Right hindlimb (tissue), 1 donor: Measurements from ENCODE around the gene PXMP2.
"Not testable (repeated sequence)": the region's sequence is repeated elsewhere in the genome, so short reads cannot be mapped to it uniquely, and the experiment has no call there.

ENCODE experiments used
- DNase-seq: peaks from one replicate; pipeline ENCODE4 v3.0.0-alpha.2; 2018

PXMP2 gene

DNA sequence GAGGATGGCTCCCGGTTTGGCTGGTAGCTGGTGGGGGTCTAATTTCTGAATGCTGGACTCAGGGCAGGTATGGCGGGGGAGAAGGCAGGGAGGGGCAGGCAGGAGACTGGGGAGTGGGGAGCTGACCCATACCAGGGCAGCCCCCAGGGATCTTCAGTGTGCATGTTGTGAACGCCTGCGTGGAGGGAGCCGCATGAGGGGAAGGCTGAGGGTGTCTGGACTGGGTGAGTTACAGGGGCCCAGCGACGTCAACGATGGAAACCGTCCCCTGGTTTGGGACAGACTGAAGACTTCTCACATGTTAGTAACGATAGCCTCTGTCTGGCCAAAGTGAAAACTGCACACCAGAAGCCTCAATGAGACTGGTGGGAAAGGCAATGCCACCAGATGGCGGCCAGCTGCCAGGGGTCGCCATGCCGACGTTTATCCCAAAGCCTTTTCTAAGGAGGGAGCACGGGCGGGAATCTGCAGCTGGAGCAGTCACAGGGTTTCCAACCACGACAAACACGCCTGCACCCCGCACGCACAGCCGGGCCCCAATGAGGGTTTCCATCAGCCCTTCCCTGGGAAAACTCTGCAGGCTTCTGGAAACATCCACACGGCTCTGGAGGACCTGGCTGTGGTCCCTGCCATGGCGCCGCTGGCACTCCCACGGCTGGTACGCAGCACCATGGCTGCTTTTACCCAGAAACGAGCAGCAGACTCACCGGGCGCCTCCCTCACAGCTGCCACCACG lies 37.3 kb downstream of the PXMP2 start:
- DNase-seq = peak; percentile 62

DNA sequence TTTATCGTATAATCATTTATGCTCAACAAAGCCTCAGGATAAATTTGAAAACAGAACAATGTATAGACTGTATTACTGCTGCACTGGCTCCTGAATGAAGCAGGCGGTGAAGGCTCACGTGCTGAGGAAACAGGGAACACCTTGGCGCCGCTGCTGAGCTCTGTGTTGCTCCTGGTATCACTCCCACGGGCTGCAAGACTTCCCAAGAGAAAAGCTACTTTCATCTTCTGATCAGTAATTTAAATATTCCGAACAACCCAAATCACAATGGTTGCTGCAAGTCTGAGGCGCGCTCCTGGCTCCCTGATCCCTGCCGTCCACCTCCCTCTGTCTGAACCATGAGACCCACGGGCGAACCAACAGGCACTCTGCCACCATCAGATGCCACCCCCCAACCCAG lies 39.0 kb downstream of the PXMP2 start:
- DNase-seq = no peak

DNA sequence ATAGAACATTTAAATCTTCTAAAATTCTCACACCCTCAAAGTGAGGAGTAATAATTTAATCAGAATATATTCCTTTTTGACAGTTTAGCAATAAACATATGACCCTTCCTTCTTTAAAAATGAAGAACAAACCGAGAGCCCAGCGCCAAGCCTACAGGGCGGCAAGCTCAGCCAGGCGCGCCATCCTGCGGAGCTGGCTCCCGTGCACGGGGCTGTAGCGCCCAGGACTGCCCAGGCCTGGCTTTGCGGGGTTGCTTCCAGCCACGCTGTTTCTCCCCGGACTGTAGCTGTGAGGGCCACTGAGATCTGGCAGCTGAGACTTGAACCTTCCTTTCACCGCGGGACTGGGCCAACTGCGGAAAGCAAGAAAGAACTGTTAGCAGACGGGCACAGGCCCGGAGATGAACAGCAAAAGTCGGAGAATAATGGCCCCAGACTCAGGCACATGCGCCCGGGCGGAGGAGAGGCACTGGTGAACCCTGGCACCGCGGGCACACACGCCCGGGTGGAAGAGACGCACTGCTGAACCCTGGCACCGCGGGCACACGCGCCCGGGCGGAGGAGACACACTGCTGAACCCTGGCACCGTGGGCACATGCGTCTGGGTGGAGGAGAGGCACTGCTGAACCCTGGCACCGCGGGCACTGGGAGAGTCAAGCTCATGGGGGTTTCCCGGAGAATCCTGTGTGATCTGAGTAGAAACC lies 39.9 kb downstream of the PXMP2 start:
- DNase-seq = no peak

DNA sequence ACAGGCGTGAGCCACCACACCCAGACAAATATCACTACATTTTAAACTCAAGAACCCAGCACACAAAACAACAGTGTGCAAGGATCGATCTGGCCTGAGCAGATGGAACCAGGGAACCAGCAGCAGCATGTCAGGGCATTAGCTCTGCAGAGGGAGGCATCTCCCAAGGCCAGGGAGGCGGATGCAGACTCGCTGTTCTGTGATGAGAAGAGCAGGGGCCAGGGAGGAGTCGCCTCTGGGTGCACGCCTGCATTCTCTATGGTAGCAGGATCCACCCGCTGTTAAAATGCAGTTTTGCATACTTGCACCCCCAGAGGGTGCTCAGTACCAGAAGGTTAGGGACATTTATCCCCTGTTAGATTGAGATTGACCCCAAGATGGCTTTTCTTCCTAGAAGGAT lies 41.1 kb downstream of the PXMP2 start:
- no peak for DNase-seq

DNA sequence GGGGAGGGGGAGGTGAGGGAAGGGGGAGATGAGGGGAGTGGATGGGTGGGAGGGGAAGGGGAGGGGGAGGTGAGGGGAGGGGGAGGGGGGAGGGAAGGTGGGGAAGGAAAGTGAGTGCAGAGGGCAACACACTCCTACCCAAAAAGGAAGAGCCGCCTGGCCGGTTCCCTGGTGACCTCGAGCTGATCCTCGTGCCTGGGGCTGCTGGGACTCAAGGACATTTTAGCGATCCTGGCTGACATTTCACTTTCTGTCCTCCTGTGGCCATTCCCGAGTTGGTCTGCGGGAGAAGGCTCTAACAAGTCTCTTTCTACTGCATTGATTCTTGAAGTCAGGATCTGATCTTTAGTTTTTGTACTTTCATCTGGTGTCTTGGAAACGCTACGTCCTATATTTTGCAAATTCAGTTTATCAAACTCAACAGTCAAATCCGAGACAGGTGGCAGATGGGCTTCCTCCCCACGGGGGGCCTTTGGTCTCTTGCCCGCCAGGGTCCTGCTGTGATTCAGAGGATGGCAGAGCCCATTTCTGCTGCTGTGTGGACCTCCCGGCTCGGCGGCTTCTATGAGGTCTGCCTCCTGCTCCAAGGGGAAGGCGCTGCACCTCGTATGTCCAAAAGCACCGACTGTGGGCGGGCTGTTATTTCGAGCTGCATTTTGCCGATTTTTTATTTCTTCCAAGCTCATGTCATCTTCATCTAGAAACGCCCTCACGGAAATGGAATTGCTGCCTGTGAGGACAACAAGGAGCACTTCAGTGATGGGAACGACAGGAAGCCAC lies 42.3 kb downstream of the PXMP2 start:
- DNase-seq = no peak

DNA sequence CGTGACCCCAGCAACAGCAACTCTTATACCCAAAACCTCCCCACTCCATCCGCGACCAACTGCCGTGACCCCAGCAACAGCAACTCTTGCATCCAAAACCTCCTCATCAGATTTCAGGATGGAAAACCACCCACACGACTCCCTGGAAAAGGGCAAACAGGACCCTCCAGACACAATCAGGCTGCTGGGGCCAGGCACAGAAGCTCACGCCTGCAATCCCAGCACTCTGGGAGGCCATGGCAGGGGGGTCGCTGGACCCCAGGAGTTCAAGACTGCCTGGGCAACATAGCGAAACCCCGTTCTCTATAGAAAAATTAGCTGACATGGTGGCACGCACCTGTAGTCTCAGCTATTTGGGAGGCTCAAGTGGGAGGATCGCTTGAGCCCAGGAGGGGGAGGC lies 43.0 kb downstream of the PXMP2 start:
- DNase-seq = no peak

DNA sequence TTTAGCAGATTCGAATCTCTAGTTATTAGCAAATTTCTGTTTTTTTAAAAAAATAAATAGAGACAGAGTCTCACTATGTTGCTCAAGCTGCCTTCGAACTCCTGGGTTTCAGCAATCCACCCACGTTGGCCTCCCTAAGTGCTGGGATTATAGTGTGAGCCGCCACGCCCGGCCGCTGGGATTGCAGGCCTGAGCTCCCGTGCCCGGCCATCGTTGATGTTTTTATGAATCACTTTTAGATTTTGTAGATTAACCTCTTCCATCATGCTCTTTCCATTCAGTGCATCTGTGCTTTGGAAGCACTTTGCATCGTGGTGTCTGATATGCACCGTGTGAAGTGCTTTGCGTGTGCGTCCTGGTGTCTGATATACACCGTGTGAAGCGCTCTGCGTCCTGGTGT lies 44.2 kb downstream of the PXMP2 start:
- DNase-seq = no peak

DNA sequence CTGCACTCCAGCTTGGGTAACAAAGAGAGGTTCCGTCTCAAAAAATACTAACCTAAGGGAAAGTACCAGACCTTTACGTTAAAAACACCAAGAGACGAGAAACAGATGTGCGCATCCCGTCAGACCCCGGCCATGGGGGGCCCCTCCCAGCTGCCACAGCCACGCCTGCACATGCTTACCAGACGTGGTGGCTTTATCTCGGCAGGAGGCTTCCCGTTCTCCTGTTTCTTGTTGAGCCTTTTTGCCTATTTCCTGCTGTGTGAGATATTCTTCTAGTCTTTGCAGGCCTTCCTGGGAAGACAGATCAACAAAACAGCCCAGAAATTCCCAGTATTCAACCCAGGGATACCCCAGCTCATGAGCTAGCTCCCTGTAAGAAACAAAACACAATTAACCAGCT lies 46.8 kb downstream of the PXMP2 start:
- no peak for DNase-seq

DNA sequence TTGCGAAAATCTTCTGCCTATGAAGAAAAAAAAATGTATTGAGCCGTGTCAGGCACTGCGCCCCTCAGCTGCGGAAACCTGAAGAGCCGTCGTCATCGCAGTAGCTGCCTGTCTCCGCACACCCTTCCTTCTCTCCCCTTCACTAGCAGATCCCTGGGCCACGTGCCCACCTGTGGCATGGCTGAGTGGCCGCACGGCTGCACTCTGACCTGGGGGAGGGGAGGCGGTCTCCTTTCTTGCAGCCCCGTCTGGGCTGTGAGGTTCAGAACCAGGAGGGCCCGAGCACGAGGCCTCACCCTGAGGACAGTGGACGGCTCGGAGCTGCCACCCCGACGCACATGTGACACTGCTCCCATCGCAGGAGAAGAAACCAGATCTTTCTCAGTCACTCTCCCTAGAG lies 48.1 kb downstream of the PXMP2 start:
- no peak for DNase-seq

DNA sequence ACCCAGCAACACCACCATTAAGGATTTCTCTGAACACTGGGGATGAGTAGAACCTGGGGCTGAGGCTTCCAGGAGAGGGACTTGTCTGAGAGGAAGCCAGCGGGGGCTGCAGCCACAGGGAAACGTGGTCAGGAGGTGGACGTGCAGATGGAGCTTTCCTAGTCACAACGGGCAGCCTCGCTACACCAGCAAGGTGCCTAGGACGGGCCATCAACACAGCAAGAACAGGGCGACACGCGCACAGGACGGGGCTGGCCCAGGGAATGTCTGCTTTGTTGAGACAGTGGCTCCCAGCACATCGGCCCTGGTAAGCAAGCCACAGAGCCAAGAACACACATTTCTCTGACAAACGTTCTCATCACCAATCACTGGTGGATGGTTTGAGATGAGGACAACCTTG lies 49.0 kb downstream of the PXMP2 start:
- DNase-seq = no peak

DNA sequence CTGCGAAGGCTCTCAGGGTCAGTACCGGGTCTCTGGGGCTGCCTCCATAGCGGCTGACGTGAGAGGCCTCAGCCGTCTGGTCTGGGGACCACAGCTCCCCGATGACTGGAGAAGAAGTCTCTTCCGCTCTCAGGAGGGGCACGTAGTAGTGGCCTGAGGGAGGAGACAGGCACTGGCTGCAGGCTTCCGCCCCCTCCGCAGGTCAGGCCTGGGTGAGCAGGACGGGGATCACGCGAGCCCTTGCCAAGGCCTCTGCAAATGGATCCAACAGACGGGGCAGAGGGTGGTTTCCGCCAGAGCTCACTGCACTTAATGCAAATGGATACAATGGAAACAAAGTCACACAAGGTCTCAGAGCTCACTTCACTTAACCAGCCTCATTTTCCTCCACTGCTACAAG lies 49.5 kb downstream of the PXMP2 start:
- DNase-seq = no peak

DNA sequence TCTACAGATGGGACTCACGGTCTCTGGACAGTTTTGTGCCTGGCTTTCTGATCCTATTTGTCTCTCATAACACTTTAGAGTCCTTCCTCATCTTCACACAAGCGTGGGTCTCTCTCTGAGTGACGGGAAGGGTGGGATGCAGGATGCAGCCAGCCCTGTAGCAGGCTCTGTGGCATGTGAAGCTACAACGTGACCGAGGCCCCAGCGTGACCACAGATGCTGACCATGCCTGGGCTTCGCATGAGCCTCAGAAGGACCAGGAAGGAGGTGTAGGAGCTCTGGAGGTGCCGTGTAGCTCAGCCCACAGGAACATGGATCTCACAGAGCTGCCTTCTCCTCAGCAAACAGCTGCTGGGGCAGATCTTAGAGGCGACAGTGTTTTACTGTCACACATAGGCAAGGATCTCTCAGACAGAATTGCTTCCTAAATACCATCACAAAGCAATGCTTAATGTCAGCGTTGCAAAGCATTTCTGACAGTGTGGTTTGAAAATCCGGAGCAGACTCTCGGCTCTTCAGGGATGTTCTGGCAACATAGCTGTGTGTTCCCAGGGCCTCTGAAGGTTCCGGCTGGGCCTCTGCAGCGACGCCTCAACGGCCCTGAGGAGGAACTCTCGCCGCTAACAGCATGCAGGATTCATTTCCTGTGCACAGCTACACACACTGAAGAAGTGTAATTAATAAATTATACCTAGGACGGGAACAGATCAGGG lies 52.4 kb downstream of the PXMP2 start:
- no peak for DNase-seq

DNA sequence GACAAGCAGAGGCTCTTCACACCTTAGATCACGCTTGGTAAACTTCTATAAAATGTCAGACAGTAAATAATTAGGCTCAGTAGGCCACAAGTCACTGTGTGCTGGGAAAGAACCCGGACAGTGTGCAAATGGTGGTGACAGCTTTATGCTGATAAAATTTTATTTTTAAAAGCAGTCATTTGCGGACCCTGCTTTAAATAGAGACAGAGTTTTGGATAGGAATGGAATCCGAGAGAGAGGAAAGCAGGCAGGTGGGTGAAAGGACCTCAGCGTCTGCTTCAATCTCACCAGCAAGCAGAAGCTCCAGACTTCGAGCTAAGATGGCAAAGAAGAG lies 52.9 kb downstream of the PXMP2 start:
- no peak for DNase-seq

DNA sequence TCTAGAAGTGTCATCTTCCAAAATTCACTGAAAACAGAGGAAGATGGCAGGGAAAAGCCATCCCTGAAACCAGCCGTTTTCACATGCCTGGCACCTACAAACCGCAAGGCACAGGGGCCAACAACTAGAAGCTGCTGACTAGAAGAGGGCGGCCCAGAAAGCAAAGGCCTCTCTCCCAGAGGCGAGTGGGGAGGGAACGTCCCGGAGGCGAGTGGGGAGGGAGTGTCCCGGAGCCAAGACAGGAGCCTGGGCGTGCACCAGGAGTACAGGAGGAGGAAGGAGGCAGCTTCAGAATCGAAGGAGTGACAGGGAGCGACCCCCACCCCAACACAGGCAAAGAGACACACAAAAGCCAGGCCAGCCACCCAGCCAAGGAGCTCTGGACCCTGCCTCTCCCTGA lies 53.3 kb downstream of the PXMP2 start:
- DNase-seq = no peak

DNA sequence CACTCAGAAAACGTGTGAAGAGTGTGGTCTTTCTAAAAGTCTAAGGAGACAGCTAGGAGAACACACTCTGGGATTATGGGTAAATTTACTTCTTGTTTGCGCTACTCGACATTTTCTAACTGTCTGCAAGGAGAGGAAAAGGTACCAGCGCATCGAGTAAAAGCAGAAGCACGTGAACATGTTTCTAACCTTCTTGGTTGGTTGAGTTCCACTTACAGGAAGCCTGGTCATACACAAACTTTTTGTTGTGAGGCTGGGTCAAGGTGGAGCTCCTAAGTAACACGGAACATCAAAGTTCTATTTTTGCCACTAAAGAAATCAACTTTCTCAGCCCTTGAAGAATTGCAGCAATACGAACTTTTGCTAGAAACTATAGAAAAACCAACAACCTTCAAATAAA lies 54.2 kb downstream of the PXMP2 start:
- no peak for DNase-seq

DNA sequence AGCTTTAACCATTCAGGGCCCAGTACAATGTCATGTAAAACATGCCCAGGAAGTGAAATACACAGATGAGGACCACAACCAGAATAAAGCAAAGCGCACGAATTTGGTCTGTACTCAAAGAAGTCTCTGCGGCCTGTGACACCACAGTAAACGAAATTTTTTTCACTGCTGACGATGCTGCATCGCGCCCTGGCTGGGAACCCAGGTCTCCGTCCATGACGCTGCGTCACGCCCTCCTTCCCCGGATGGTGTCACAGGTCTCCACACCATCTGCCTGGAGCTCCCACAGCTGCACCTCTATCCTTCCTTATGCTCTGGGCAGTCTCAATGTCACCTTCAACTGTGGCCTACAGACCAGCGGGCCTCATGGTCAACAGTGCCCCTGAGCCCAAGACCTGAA lies 56.4 kb downstream of the PXMP2 start:
- no peak for DNase-seq

DNA sequence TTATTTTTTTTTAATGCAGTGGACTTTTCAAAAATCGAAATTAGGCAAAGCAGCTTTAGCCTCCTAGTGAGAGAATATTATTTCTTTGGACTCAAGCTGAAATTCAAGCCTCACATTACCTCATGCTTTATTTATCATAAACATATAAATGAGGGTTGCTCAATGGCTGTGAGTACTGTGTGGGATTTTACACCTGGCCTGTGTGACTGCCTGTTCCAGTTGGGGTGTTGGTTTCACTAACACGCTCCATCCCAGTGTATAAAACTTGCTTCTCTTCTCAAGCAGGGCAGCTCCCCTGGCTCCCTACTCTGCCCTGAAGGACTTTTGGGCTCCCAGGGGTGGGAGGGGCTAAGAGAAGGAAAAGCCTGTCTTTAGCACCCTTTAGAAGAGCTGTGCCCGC lies 59.2 kb downstream of the PXMP2 start:
- DNase-seq = no peak

DNA sequence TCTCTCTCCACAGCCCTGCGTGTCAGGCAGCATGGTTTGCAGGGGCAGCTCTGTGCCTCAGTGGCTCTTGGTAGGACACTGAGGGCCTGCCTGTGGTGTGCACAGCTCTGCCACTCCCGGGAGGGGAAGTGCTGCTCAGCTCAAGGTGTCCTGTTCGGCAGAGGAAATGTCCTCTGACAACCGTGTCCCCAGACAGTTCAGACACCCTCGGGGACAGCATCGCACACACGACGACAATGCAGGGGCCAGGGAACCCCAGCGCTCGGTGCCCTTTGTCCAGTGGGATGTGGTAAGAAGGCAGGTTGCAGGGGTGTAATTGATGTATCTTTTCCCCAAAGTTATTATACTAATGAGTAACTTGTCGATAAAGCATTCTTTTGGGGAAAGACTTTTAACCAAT lies 60.0 kb downstream of the PXMP2 start:
- no peak for DNase-seq

DNA sequence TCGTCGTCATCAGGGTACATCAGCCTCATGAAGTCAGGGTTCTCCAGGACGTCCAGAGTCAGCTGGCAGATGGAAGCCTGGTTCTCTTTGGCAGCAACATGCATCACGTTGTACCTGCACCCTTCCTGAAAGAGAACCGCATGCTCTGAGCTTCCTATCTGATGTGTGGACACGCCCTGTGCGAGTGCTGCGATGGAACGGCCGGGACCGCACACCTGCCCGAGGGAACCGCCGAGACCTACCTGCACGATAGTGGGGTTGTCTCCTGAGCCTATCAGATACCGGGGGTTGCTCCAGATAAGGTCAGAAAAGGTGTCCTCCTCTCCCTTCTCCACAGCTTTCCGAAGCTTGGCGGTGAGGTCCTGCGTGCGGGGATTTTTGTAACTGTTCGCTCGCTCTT lies 60.5 kb downstream of the PXMP2 start:
- no peak for DNase-seq

DNA sequence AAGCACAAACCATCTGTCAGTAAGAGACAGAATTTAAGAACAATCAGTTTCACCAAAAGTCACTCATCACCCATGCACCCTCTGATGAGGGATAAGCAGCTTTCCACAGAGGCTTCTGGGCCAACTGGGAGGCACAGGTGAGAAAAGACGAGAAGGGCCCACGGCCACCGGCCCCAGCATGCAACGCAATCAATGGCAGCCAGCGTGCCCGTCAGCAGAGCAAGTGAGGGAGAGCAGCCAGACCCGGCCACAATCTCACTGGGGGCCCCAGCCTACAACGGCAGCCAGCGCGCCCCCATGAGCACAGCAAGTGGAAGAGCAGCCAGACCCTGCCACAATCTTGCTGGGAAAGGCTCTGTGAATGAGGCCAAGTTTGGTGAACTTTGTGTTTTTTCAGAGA lies 60.9 kb downstream of the PXMP2 start:
- DNase-seq = no peak

DNA sequence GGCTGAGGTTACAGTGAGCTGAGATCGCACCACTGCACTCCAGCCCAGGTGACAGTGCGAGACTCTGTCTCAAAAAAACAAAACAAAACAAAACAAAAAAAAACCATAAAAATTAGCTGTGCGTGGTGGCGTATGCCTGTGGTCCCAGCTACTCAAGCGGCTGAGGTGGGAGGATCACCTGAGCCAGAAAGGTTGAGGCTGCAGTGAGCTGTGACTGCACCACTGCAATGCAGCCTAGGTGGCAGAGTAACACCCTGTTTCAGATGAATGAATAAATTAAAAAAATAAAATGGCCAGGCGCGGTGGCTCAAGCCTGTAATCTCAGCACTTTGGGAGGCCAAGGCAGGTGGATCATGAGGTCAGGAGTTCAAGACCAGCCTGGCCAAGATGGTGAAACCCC lies 66.3 kb downstream of the PXMP2 start:
- not testable (repeated sequence) for DNase-seq

DNA sequence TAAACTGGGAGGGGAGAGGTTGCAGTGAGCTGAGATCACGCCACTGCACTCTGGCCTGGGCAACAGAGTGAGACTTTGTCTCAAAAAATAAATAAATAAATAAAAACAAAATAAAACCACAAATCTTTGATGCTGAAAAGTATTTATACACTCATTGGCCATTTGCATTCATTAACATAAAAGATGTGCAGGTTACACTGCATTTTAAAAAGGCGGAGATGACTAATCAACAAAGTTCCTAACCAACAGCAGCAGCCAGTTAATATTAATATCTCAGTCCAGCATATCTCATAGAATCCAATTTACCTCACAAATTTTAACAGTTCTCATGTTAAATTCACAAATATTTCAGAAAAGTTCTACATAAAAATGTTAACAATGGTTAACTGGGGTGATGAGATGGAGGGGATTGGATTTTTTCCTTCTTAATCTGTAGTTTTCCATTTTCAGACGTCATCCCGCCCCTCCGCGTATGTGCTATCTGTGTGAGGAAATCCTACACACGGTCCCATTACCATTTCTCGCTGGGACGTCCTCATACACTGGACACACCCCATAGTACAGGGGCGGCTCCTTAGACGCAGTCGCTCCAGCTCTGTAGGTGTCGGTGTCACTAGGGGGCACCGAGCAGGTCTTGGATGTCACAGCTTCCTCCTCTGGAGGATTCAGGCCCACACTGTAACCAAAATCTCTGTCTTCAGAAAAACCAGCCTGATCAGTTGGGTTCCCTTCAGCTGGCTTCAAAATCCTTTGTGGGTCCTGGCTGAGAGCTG lies 67.0 kb downstream of the PXMP2 start:
- DNase-seq = no peak
